GM21367 (cell line): ENCODE results near the gene RNF19B.

ENCODE experiments used
- ATAC-seq: cut with Tn5 transposase; IDR thresholded peaks from one replicate; pipeline ENCODE4 v1.9.1; 2021; ENCODE audit not compliant: unreplicated experiment

The RNF19B gene

GRCh38 chr1:32891241-32891570, 73.4 kb downstream of the RNF19B start:
- no peak for ATAC-seq

GRCh38 chr1:32890516-32891240, 73.9 kb downstream of the RNF19B start:
- no peak for ATAC-seq

- no peak for ATAC-seq
These were observed 74.8 kb downstream of the RNF19B start for GRCh38 chr1:32889731-32890278.

GRCh38 chr1:32888677-32889420, 75.8 kb downstream of the RNF19B start:
- ATAC-seq: no peak

GRCh38 chr1:32888134-32888533, 76.5 kb downstream of the RNF19B start:
- ATAC-seq: no peak

GRCh38 chr1:32887623-32888022, 77.0 kb downstream of the RNF19B start:
- ATAC-seq: no peak

- ATAC-seq: no peak
These were observed 77.7 kb downstream of the RNF19B start for GRCh38 chr1:32886828-32887414.
